ENCODE measurements around the gene LMF1.

Gene LMF1

DNA sequence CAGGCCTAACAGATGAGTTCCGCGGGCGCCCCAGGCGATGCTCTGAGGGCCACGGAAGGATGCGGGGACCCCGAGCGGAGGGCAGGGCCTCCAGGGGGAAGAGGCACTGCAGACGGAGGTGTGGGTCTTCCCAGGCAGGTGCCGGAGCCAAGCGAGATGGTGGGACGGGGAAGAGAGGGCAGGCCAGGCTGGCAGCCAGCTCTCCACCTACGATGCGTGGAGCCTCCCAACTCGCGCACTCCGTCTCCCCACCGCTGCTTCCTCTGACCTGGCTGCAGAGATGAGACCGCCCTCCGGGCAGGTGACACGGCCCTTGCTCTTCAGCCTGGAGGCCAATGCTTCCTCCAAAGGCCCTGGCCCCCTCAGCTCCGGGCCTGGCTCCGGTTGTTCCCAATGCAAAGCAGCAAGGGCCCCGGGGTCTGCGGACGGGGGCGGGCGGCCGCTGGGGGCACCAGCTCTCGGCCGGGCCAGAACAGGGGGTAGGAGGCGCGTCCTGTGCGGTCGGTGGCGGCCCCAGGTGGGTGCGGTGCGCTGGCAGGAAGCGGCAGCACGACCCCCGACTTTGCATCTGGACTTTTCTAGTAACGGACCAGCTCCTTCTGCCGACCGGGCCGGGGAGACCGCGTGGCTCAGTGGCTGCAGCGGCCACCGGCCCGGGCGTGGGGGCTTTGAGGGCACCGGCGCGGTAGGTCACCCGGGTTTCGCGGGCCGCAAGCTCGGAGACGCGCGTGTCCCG is 9.2 kb upstream of the LMF1 start:
- DNase-seq (ENCODE audit: low spot score), result no peak
- TF ChIP-seq, protein P1, sequence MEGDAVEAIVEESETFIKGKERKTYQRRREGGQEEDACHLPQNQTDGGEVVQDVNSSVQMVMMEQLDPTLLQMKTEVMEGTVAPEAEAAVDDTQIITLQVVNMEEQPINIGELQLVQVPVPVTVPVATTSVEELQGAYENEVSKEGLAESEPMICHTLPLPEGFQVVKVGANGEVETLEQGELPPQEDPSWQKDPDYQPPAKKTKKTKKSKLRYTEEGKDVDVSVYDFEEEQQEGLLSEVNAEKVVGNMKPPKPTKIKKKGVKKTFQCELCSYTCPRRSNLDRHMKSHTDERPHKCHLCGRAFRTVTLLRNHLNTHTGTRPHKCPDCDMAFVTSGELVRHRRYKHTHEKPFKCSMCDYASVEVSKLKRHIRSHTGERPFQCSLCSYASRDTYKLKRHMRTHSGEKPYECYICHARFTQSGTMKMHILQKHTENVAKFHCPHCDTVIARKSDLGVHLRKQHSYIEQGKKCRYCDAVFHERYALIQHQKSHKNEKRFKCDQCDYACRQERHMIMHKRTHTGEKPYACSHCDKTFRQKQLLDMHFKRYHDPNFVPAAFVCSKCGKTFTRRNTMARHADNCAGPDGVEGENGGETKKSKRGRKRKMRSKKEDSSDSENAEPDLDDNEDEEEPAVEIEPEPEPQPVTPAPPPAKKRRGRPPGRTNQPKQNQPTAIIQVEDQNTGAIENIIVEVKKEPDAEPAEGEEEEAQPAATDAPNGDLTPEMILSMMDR (IDR thresholded peaks at IDR 0.05; ENCODE audit: extremely low read depth, missing control alignments), result no peak

DNA sequence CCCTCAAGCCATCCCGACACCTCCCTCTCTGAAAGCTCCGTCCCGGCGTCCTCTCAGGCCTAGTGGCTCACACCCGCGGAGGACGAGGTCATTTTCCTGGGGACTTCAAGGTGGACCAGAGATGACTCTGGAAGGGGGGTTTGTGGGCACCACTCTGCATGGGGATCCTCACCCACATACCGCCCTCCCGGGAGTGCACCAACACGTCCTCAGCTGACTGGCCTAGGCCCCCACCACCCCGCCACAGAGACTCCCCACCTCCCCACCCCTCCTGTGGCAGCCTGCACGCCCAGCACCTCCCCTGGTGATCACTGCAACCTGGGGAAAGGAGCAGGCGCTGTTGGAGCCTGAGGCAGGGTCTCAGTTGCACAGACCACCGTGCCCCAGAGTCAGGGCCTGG is 8.4 kb upstream of the LMF1 start:
- no peak for DNase-seq (ENCODE audit: low spot score)
- TF ChIP-seq, protein P1 (IDR thresholded peaks at IDR 0.05; ENCODE audit: extremely low read depth, missing control alignments), result no peak

DNA sequence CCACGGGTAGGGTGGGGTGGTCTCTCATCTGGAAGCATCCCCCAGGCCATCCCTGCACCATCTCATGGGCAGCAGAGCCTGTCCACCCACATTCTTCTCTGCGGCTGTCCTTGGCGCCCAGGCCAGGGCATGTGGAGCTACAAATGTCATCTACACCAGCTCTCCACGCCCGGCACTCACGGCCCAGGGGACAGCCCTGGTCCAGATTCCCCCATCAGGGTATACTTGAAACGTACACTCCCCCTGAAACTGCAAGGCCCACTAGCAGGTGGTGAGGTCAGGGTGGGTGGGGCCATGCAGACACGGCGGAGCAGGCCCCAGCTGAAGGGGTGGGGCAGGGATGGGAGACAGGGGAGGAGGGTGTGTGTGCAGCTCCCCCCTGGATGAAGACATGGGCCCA is 7.6 kb upstream of the LMF1 start:
- TF ChIP-seq, protein P1 (IDR thresholded peaks at IDR 0.05; ENCODE audit: extremely low read depth, missing control alignments), result no peak
- no peak for DNase-seq (ENCODE audit: low spot score)

DNA sequence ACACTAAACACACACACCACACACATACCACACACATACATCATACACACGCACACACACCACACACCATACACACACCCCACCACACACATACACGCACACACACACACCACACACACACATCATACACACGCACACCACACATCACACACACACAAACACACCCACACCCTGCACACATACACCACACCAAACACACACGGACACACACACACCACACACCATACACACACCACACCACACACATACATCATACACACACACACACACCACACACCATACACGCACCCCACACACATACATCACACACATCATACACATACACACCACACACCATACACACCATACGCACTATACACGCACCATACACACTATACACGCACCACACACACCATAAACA is 7.1 kb upstream of the LMF1 start:
- DNase-seq (ENCODE audit: low spot score), result no peak
- TF ChIP-seq, protein P1 (IDR thresholded peaks at IDR 0.05; ENCODE audit: extremely low read depth, missing control alignments), result no peak

- no peak for DNase-seq (ENCODE audit: low spot score)
These were observed 6.4 kb upstream of the LMF1 start for GRCh38 chr16:977081-977701.

DNA sequence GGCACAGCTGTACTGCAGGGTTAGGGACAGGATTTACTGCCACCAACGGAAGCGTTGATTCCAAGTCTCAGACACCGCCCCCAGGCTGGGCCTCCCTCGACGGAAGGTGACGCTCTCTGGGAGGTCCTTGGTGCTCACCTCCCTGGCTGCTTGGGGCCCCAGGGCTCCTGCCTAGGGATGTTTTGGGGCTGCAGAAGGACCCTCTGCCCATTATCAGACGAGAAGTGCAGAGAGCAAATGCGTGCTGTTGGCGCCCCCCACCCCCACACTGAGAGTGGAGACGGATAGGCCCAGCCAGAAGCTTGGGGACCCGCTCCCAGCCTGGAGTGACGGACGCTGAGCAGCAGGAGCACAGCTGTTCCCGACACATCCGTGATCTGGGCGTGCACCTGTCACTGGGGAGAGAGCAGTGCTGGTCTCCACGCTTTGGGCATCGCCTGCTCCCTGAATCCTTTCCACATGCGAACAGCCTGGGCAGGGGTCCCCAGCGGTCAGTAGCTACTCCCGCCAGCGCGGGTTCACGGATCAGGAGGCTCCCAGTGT is 5.7 kb upstream of the LMF1 start:
- no peak for DNase-seq (ENCODE audit: low spot score)
- TF ChIP-seq, protein P1 (IDR thresholded peaks at IDR 0.05; ENCODE audit: extremely low read depth, missing control alignments), result no peak

More at GRCh38 chr16:977081-977701, 6.4 kb upstream of the LMF1 start:
- TF ChIP-seq, protein P1 (IDR thresholded peaks at IDR 0.05; ENCODE audit: extremely low read depth, missing control alignments), result no peak

DNA sequence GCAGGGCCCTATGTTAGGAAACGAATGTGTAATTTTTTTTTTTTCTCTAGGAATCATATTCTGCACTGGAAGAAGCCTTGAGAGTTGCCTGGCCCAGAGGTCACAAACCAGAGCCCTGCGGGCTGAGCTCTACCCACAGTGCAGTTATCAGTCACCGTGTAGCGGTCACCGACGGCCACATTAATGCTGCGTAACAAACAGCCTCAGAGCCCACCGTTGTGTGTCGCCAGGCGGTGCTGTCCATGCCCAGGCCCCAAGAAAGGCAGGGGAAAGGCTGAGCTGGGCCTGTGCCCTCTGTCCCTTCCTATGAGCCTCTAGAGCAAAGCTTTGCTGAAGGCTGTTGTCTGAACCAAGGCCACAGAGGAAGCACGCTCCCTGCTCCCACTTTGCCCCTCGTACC is 4.5 kb upstream of the LMF1 start:
- no peak for DNase-seq (ENCODE audit: low spot score)
- TF ChIP-seq, protein P1 (IDR thresholded peaks at IDR 0.05; ENCODE audit: extremely low read depth, missing control alignments), result no peak
